ENCODE data around the gene DHRS3.
"Not testable (repeated sequence)": the region's sequence is repeated elsewhere in the genome, so short reads cannot be mapped to it uniquely, and the experiment has no call there.

The DHRS3 gene

GRCh38 chr1:12540580-12541273 is 77.3 kb downstream of the DHRS3 start:
- TF ChIP-seq, protein P1, sequence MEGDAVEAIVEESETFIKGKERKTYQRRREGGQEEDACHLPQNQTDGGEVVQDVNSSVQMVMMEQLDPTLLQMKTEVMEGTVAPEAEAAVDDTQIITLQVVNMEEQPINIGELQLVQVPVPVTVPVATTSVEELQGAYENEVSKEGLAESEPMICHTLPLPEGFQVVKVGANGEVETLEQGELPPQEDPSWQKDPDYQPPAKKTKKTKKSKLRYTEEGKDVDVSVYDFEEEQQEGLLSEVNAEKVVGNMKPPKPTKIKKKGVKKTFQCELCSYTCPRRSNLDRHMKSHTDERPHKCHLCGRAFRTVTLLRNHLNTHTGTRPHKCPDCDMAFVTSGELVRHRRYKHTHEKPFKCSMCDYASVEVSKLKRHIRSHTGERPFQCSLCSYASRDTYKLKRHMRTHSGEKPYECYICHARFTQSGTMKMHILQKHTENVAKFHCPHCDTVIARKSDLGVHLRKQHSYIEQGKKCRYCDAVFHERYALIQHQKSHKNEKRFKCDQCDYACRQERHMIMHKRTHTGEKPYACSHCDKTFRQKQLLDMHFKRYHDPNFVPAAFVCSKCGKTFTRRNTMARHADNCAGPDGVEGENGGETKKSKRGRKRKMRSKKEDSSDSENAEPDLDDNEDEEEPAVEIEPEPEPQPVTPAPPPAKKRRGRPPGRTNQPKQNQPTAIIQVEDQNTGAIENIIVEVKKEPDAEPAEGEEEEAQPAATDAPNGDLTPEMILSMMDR (IDR thresholded peaks at IDR 0.05; ENCODE audit: insufficient read depth, low read length, poor library complexity, severe bottlenecking): no peak
- TF ChIP-seq EZH2phosphoT487 (conservative IDR thresholded peaks at IDR 0.05; ENCODE audit: low read length): no peak
- H2AFZ ChIP-seq (ENCODE audit: low read depth, low read length, severe bottlenecking): no peak overlapping the region
- no peaks in the 10 kb centered on the region for H3K79me2 ChIP-seq (ENCODE audit: insufficient read depth, low read length)
- H4K20me1 ChIP-seq (ENCODE audit: low read depth, low read length): no peaks in the 10 kb centered on the region
- no peaks in the 10 kb centered on the region for H3F3A ChIP-seq (ENCODE audit: insufficient read depth)
- H3K36me3 ChIP-seq (ENCODE audit: low read length): no peaks in the 10 kb centered on the region
- no peaks in the 10 kb centered on the region for H3K9me3 ChIP-seq (ENCODE audit: insufficient read depth, low read length)
- no peak overlapping the region for H3K4me2 ChIP-seq (ENCODE audit: low read depth, low read length, poor library complexity, severe bottlenecking)
- peaks cover 3% of the 10 kb centered on the region; the same call in 1 of the 2 replicates for H3K27me3 ChIP-seq (ENCODE audit: low read length)
- no peaks in the 10 kb centered on the region for H3K9me2 ChIP-seq (replicated peaks; ENCODE audit: insufficient read depth, low read length)
- no peak overlapping the region for H3K9ac ChIP-seq (ENCODE audit: low read length)
- no peak overlapping the region for H3K27ac ChIP-seq (ENCODE audit: low read depth, low read length)
- H3K4me3 ChIP-seq (ENCODE audit: insufficient read depth, low read length, poor library complexity, severe bottlenecking): no peak overlapping the region

DNA sequence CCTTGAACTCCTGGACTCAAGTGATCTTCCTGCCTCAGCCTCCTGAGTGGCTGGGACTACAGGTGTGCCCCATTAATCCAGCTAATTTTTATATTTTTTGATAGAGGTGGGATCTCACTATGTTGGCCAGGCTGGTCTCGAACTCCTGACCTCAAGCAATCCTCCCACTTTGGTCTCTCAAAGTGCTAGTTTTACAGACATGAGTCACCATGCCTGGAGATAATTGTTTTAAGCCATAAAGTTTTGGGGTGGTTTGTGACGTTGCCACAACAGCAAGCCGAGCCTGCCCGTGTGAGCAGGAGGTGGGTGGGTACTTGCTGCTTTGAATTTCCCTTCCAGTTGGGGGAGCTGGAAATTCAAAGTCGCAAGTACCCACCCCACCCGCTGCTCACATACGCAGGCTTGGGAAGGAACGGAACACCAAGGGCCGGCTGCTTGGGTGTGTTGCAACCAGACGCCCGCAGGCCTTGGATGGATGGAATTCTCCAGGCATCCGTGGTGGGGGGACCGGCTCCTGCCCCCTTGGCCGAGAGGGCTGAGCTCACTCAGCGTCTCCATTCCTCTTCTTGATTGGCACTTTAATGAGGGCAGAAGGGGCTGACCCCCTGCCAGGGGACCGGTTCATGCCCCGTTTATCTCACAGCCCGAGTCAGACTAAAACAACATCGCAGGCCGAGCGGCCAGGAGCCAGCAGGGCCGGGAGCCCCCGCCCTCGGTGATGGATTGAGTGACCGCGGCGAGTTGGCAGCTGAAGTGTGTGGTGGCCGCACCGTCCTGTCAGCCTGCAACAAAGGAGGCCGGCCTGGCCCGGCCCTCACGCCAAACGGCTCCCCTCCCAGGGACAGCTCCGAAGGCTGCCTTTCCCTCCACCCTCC is 78.1 kb downstream of the DHRS3 start:
- Histone ChIP-seq H3K4me3 (ENCODE audit: insufficient read depth, low read length, poor library complexity, severe bottlenecking) (no peak overlapping the region), H3K9ac (ENCODE audit: low read length) (no peak overlapping the region), H2AFZ (ENCODE audit: low read depth, low read length, severe bottlenecking) (no peak overlapping the region), H3K4me2 (ENCODE audit: low read depth, low read length, poor library complexity, severe bottlenecking) (no peak overlapping the region), H3F3A (ENCODE audit: insufficient read depth) (no peaks in the 10 kb centered on the region), H3K9me3 (ENCODE audit: insufficient read depth, low read length) (no peaks in the 10 kb centered on the region), H4K20me1 (ENCODE audit: low read depth, low read length) (no peaks in the 10 kb centered on the region), H3K79me2 (ENCODE audit: insufficient read depth, low read length) (no peaks in the 10 kb centered on the region), H3K36me3 (ENCODE audit: low read length) (no peaks in the 10 kb centered on the region), H3K27me3 (ENCODE audit: low read length) (peaks cover 3% of the 10 kb centered on the region; the same call in 1 of the 2 replicates), H3K27ac (ENCODE audit: low read depth, low read length) (no peak overlapping the region), H3K9me2 (replicated peaks; ENCODE audit: insufficient read depth, low read length) (no peaks in the 10 kb centered on the region)
- no peak for TF ChIP-seq EZH2phosphoT487 (conservative IDR thresholded peaks at IDR 0.05; ENCODE audit: low read length)
- TF ChIP-seq, protein P1 (IDR thresholded peaks at IDR 0.05; ENCODE audit: insufficient read depth, low read length, poor library complexity, severe bottlenecking): no peak

GRCh38 chr1:12539320-12539704 is 78.7 kb downstream of the DHRS3 start:
- Histone ChIP-seq H3K4me3 (ENCODE audit: insufficient read depth, low read length, poor library complexity, severe bottlenecking) (no peak overlapping the region), H3K27ac (ENCODE audit: low read depth, low read length) (no peak overlapping the region), H2AFZ (ENCODE audit: low read depth, low read length, severe bottlenecking) (no peak overlapping the region), H3F3A (ENCODE audit: insufficient read depth) (no peaks in the 10 kb centered on the region), H3K9me3 (ENCODE audit: insufficient read depth, low read length) (no peaks in the 10 kb centered on the region), H3K36me3 (ENCODE audit: low read length) (no peaks in the 10 kb centered on the region), H3K4me2 (ENCODE audit: low read depth, low read length, poor library complexity, severe bottlenecking) (no peak overlapping the region), H3K9ac (ENCODE audit: low read length) (no peak overlapping the region), H3K9me2 (replicated peaks; ENCODE audit: insufficient read depth, low read length) (no peaks in the 10 kb centered on the region), H3K79me2 (ENCODE audit: insufficient read depth, low read length) (no peaks in the 10 kb centered on the region), H4K20me1 (ENCODE audit: low read depth, low read length) (no peaks in the 10 kb centered on the region), H3K27me3 (ENCODE audit: low read length) (peaks cover 3% of the 10 kb centered on the region; the same call in 1 of the 2 replicates)
- TF ChIP-seq EZH2phosphoT487 (conservative IDR thresholded peaks at IDR 0.05; ENCODE audit: low read length): no peak
- TF ChIP-seq, protein P1 (IDR thresholded peaks at IDR 0.05; ENCODE audit: insufficient read depth, low read length, poor library complexity, severe bottlenecking): no peak

DNA sequence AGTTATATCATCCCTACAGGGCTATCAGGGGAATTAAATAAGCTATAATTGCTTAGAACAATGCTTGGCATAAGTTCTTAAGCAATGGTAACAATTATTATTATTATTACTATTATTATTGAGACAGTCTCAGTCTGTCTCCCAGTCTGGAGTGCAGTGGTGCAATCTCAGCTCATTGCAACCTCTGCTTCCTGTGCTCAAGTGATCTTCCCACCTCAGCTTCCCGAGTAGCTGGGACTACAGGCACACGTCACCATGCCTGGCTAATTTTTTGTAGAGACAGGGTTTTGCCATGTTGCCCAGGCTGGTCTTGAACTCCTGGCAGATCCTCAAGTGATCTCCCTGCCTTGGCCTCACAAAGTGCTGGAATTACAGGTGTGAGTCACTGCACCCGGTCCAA is 79.5 kb downstream of the DHRS3 start:
- H3K4me3 ChIP-seq (ENCODE audit: insufficient read depth, low read length, poor library complexity, severe bottlenecking); H3K4me2 ChIP-seq (ENCODE audit: low read depth, low read length, poor library complexity, severe bottlenecking); H4K20me1 ChIP-seq (ENCODE audit: low read depth, low read length); H3K9ac ChIP-seq (ENCODE audit: low read length); H3K36me3 ChIP-seq (ENCODE audit: low read length); H3K27me3 ChIP-seq (ENCODE audit: low read length); H3K9me3 ChIP-seq (ENCODE audit: insufficient read depth, low read length); H3K9me2 ChIP-seq (replicated peaks; ENCODE audit: insufficient read depth, low read length); H2AFZ ChIP-seq (ENCODE audit: low read depth, low read length, severe bottlenecking); H3K27ac ChIP-seq (ENCODE audit: low read depth, low read length); H3K79me2 ChIP-seq (ENCODE audit: insufficient read depth, low read length); H3F3A ChIP-seq (ENCODE audit: insufficient read depth): not testable (repeated sequence)
